Stimulated activated CD8-positive, alpha-beta memory T cell treated with anti-CD3 and anti-CD28 coated beads, Interleukin-15, amount 100 ng/mL, for 24 hours (primary cell): ENCODE data around the gene CMTM8.

Experiments
- DNase-seq: peaks from one replicate; pipeline ENCODE4 v3.0.0-alpha.2; 2020; ENCODE audit warnings: low read depth

The CMTM8 gene

DNA sequence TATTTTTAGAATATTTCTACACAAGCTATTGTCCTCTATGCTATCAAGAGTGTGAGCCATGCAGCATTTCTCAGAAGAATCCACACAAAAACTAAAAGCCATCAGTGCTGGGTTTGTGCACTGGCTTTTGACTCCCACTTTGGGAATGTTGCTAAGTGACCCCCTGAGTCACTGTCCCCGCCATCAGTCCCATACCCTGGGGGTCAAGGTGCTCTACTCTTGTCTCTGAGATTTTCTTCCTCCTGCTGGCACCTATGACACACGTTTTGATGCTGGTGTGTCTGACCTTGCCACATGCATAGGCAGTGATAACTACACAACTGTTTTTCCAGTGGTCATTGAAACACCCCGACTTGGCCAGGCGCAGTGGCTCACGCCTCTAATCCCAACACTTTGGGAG is 173.0 kb downstream of the CMTM8 start:
- DNase-seq: no peak

DNA sequence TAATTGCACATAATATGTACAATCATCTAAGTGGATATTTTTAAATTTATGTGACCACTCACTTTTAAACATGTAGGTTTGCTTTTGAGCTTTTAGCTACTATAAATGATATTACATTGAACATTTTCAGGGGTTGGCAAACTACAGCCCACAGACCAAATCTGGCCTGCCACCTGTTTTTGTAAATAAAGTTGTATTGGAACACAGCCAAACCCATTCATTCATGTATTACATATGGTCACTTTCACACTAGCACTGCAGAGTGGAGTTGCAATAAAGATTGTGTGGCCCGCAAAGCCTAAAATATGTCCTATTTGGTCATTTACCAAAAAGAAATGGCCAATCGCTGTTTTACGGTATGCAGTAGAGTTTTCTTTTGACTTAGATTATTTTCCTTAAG is 174.4 kb downstream of the CMTM8 start:
- DNase-seq: no peak

DNA sequence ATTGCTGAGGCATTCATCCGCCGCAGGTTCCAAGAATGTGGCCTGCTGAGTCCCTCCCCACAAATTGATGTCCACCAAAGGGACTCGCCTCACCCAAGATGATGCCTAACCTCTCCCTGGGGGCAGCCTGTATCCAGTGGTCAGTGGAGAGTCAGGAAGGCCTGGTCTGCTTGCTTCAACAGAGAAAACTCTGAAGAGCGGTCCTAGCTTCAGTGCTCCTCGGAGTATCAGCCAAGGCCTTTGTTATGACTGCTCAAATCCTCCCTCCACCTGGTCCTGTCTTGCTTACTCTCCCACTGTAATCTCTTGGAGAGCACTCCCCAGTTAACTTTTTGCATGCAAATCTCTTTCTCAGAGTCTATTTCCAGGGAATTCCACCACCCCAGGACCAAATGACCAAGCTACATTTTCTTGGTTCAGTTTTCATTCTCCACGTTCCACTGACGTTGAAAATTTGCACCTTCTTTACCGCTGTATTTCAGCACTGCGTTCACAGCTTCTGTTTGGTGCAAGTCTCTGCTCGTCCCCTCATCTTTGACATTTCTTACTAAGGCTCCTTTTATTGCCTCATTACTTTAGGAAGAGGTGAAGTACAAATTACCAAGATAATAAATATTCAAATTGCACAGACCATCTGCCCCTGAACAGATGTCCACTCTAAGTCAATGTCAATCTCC is 175.5 kb downstream of the CMTM8 start:
- no peak for DNase-seq

DNA sequence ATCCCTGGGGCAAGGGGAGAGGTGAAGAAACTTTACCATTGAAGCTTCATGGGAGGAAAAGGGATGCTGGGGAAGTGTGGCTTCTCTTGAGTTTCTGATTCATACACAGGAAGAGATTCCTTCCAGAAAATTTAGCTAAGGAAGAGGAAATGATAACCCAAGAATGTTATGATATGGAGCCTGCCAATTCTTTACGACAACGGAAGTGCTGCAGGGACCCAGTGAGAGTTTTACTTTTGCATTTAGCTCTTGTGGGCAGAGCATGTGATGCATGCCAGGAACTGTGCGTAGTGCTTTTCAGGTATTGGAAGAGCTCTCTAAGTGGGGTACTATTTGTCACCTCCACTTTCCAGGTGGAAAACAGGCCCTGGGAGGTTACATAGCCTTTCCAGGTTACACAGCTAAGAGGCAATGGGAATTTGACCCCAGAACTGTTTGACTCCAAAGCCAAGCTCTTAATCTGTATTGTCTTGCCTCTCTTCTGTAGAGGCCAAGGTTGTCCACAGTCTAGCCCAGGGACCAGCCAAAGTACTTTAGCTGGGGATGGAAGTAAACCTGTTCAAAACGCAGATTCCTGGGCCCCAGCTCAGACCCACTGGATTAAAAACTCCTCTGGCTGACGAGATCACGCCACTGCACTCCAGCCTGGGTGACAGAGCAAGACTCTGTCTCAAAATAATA is 176.2 kb downstream of the CMTM8 start:
- no peak for DNase-seq

DNA sequence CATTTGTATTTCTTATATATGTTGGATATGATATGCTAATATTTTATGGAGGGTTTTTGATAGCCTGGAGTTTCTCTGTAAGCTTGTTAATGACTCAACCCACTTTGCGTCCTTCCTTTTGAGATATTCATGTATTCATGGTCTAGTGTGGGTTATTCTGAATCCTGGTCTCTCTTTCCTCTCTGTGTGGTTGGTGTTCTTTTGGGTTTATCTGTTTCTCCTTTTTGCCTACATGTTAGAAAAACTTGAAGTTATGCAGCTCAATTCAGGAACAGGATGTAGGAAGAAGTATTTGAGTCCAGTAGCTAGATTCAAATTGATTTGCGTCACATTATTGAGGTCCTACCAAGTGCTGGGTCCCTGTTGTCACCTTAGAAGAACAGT is 181.3 kb downstream of the CMTM8 start:
- DNase-seq: no peak
